Measurements from ENCODE around the gene ITCH.

ITCH gene

DNA sequence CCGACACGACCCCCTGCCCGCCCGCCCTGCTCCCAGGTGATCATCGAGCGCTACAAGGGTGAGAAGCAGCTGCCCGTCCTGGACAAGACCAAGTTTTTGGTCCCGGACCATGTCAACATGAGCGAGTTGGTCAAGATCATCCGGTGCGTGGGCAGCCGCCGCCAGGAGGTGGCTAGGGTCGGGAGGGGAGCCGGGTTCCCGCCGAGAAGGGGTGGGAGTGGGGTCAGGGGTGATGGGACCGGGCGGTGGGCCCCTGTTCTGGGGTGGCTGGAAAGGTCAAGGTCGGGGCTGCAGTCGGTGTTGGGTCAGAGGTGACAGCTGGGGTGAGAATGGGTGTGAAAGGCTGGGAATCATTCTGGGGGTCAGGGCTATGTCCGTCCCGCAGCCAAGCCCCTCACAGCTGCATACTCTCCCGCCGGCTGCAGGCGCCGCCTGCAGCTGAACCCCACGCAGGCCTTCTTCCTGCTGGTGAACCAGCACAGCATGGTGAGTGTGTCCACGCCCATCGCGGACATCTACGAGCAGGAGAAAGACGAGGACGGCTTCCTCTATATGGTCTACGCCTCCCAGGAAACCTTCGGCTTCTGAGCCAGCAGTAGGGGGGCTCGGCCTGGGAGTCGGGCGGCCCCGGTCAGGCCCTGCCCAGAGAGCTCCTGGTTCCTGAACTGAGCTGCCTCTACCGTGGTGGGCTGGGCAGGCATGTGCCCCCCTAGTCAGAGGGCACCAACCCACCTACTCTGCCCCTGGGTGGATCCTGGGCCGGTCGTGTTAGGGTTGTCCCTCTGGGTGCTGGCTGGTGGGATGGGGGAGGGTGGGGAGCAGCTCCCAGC is 196.5 kb downstream of the ITCH start:
- no peak for DNase-seq

DNA sequence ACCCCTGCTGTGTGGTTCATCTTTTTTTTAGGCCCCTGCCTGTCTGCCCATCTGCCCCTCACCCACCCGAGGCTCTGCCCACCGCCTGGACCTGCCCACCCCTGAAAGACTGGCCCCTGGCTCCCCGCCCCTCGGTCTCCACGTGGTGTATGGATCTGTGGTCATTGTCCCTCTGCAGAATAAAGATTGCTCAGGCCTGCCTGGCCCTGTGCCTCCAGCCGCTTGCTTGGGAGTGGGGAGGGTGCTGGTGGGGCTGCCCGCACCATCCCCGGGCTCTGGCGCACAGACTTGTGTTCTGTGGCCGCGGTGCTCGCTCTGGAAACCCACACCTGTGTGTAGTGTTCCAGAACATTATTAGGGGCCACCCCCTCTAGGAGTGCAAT is 197.1 kb downstream of the ITCH start:
- DNase-seq = no peak

DNA sequence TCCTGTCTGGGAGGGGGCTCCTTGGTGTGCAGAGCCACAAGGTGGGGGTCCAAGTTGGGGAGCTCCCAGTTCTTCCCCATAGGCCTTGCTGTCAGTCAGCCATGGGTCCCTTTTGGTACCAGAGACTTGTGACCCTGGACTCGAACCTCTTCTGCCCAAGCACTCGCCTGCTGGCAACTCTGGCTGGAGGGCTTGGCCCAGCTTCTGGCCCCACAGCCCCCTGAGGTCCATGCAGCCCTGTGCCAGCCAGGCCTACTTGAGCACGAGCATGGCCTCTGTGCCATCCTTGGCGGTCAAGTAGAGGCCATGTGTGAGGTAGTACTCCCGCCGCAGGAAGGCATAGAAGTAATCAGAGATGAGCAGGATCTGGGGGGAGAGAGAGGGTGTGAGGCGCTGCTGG is 197.5 kb downstream of the ITCH start:
- DNase-seq = no peak
